ENCODE measurements around the gene GLUD2.

DNA sequence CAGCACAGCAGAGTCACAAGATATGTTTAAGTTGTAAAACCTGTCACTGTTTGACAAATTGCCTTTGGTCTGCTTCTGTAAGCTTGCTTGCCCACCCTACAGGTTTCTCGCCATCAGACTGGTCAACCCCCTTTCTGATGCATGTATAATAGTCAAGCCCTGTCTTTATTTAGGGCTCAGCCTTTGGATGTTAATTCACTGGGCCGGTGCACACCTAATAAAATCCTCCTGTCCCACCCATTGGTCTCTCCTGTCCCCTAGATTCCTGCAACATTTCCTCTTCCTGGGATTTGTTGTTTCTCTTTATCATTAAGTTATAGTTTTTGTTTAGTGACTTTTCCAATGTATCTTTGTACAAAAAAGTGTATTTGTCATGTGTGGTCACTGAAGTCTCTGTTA, 38.2 kb downstream of the GLUD2 start:
- TF ChIP-seq CTCF (conservative IDR thresholded peaks at IDR 0.05; ENCODE audit: low read length) = no peak
- TF ChIP-seq EZH2phosphoT487 (IDR thresholded peaks at IDR 0.05; ENCODE audit: borderline replicate concordance, low read depth, low read length) = no peak
